ENCODE data around the gene PDE5A.

GRCh38 chr4:119537586-119537985, 91.0 kb downstream of the PDE5A start:
- TF ChIP-seq CEBPB (IDR thresholded peaks at IDR 0.05; ENCODE audit: borderline replicate concordance in 1 of 2, low read depth in 2 of 2, low read length in 2 of 2) (no peak), YY1 (IDR thresholded peaks at IDR 0.05; ENCODE audit: low read depth, low read length) (no peak), CTCF (IDR thresholded peaks at IDR 0.05 in 2 of 3, conservative IDR thresholded peaks at IDR 0.05 in 1 of 3; ENCODE audit: control insufficient read depth in 2 of 3, extremely low read depth in 1 of 3, insufficient read depth in 1 of 3, low read depth in 3 of 3, low read length in 3 of 3) (no peak), PBX3 (IDR thresholded peaks at IDR 0.05; ENCODE audit: insufficient replicate concordance, low read depth, low read length) (no peak), EP300 (IDR thresholded peaks at IDR 0.05; ENCODE audit: borderline replicate concordance in 1 of 2, control insufficient read depth in 1 of 2, low read depth in 2 of 2, low read length in 2 of 2) (no peak), POLR2AphosphoS2 (IDR thresholded peaks at IDR 0.05; ENCODE audit: low read depth, low read length) (no peak)

Data from GM12878 (cell line).